Endothelial cell of umbilical vein (primary cell): Measurements from ENCODE around the gene MRAS.

Experiments
- EZH2 ChIP-seq: IDR thresholded peaks from 2 replicates; pipeline ENCODE4 v1.6.1; 2012; ENCODE audit warnings: borderline replicate concordance, low read depth, mild to moderate bottlenecking, moderate library complexity, low read length, inconsistent platforms; ENCODE audit not compliant: severe bottlenecking
- JUN ChIP-seq: IDR thresholded peaks from 2 replicates; pipeline ENCODE4 v1.6.1; 2011; ENCODE audit warnings: borderline replicate concordance, low read depth; ENCODE audit not compliant: insufficient read length, insufficient read depth
- MAX ChIP-seq: IDR thresholded peaks from 2 replicates; pipeline ENCODE4 v1.6.1; 2011; ENCODE audit not compliant: insufficient read depth, insufficient read length
- POLR2AphosphoS5 ChIP-seq: IDR thresholded peaks from 2 replicates; pipeline ENCODE4 v1.6.1; 2012; ENCODE audit warnings: low read depth, mild to moderate bottlenecking, control low read depth, low read length, moderate library complexity; ENCODE audit not compliant: insufficient read depth
- TF ChIP-seq, protein P1 (sequence below), 2 donors: IDR thresholded peaks; 1 replicate in 1 of 2; 2 replicates in 1 of 2; pipeline ENCODE4 v1.5.1; 2011; ENCODE audit warnings: low read length in 2 of 2, mild to moderate bottlenecking in 2 of 2, moderate library complexity in 2 of 2, control low read depth in 1 of 2, inconsistent platforms in 1 of 2, low read depth in 1 of 2; ENCODE audit not compliant: insufficient read depth in 1 of 2; ENCODE audit errors: extremely low read depth in 1 of 2

DNA sequence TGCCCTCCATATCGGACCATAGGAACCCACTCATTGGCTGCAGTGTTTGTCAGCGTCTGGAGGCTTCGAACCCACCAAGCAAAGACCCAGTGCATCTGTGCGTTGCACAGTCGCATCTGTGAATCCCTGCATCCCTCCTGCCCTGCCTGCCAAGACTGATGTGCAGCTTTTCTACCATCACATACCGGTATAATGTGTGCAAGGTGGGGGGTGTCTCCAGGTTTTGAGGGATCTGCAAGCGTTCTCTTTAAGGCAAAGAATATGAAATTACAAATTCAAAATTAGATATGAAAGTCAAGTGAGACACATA, 18.4 kb upstream of the MRAS start:
- TF ChIP-seq MAX (no peak), EZH2 (no peak), POLR2AphosphoS5 (no peak), JUN (no peak)
- TF ChIP-seq, protein P1, sequence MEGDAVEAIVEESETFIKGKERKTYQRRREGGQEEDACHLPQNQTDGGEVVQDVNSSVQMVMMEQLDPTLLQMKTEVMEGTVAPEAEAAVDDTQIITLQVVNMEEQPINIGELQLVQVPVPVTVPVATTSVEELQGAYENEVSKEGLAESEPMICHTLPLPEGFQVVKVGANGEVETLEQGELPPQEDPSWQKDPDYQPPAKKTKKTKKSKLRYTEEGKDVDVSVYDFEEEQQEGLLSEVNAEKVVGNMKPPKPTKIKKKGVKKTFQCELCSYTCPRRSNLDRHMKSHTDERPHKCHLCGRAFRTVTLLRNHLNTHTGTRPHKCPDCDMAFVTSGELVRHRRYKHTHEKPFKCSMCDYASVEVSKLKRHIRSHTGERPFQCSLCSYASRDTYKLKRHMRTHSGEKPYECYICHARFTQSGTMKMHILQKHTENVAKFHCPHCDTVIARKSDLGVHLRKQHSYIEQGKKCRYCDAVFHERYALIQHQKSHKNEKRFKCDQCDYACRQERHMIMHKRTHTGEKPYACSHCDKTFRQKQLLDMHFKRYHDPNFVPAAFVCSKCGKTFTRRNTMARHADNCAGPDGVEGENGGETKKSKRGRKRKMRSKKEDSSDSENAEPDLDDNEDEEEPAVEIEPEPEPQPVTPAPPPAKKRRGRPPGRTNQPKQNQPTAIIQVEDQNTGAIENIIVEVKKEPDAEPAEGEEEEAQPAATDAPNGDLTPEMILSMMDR (IDR thresholded peaks at IDR 0.05; ENCODE audit: extremely low read depth in 1 of 2, insufficient read depth in 1 of 2, low read depth in 1 of 2, low read length in 2 of 2) = no peak
